ENCODE results near the gene NLGN1.

GRCh38 chr3:173401369-173401768 is 3.8 kb downstream of the NLGN1 start:
- TF ChIP-seq, protein P1, sequence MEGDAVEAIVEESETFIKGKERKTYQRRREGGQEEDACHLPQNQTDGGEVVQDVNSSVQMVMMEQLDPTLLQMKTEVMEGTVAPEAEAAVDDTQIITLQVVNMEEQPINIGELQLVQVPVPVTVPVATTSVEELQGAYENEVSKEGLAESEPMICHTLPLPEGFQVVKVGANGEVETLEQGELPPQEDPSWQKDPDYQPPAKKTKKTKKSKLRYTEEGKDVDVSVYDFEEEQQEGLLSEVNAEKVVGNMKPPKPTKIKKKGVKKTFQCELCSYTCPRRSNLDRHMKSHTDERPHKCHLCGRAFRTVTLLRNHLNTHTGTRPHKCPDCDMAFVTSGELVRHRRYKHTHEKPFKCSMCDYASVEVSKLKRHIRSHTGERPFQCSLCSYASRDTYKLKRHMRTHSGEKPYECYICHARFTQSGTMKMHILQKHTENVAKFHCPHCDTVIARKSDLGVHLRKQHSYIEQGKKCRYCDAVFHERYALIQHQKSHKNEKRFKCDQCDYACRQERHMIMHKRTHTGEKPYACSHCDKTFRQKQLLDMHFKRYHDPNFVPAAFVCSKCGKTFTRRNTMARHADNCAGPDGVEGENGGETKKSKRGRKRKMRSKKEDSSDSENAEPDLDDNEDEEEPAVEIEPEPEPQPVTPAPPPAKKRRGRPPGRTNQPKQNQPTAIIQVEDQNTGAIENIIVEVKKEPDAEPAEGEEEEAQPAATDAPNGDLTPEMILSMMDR (IDR thresholded peaks at IDR 0.05): no peak
- no peak for TF ChIP-seq POLR2A (IDR thresholded peaks at IDR 0.05)
